GM13976 (cell line): Measurements from ENCODE around the gene NUDT3.

ENCODE experiments used
- DNase-seq: peaks from one replicate; pipeline ENCODE4 v3.0.0; 2012; ENCODE audit warnings: low spot score
- in situ Hi-C: fragments of 300-500 bp; cut with MboI; formaldehyde crosslinking; loops from one replicate; pipeline ENCODE4 v1.12.0; 2022; ENCODE audit warnings: low sequenced_read_pairs, mixed read lengths, inconsistent platforms; ENCODE audit not compliant: unreplicated experiment
- TF ChIP-seq, protein P1 (sequence below): IDR thresholded peaks from 2 replicates; pipeline ENCODE4 v1.5.1; 2012; ENCODE audit warnings: borderline replicate concordance, mild to moderate bottlenecking; ENCODE audit not compliant: insufficient read depth; ENCODE audit errors: extremely low read depth, missing control alignments, control extremely low read depth

The NUDT3 gene

GRCh38 chr6:34239500-34239825, 153.0 kb downstream of the NUDT3 start:
- TF ChIP-seq, protein P1, sequence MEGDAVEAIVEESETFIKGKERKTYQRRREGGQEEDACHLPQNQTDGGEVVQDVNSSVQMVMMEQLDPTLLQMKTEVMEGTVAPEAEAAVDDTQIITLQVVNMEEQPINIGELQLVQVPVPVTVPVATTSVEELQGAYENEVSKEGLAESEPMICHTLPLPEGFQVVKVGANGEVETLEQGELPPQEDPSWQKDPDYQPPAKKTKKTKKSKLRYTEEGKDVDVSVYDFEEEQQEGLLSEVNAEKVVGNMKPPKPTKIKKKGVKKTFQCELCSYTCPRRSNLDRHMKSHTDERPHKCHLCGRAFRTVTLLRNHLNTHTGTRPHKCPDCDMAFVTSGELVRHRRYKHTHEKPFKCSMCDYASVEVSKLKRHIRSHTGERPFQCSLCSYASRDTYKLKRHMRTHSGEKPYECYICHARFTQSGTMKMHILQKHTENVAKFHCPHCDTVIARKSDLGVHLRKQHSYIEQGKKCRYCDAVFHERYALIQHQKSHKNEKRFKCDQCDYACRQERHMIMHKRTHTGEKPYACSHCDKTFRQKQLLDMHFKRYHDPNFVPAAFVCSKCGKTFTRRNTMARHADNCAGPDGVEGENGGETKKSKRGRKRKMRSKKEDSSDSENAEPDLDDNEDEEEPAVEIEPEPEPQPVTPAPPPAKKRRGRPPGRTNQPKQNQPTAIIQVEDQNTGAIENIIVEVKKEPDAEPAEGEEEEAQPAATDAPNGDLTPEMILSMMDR, result no peak
- DNase-seq, result no peak
- in situ Hi-C loops, result no loop called here

DNA sequence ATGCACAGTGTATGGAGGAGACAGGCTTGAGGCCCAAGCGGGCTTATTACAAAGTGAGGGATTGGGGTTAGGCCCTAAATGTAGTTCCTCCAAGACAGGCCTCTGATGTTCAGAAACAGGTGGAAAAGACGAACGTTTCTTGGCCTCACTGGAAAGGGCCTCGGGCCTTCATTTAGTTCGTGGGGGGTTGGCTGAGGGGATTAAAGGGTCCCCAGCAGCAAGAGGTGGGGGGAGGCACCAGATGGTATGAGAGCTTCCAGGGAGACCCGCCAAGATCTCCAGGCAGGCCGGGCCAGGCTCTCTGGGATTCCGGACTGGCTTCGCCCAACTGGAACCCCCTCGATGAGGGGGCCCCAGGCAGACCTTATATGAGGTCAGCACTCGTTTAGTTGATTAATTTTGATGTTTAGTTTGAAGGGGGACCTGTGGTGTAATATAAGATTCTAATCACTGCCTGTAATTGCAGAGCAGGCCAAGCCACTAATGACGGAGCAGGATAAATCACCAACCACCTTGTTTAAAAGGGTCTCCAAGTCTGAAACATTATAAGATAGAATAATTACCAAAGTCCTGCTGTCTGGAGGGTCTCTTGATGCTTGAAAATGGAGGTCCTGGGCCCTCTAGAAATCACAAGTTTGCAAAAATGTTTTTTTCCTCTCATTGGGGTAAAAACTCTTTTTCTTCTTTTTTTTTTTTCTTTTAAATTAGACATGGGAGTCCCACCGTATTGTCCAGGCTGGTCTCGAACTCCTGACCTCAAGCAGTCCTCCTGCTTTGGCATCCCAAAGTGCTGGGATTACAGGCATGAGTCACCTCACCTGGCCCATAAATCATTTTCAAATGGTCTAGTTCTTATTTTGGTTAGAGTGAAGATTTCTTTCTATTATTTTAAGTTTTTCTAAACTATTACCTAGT, 153.6 kb downstream of the NUDT3 start:
- in situ Hi-C loops, result no loop called here
- TF ChIP-seq, protein P1, result no peak
- no peak for DNase-seq

DNA sequence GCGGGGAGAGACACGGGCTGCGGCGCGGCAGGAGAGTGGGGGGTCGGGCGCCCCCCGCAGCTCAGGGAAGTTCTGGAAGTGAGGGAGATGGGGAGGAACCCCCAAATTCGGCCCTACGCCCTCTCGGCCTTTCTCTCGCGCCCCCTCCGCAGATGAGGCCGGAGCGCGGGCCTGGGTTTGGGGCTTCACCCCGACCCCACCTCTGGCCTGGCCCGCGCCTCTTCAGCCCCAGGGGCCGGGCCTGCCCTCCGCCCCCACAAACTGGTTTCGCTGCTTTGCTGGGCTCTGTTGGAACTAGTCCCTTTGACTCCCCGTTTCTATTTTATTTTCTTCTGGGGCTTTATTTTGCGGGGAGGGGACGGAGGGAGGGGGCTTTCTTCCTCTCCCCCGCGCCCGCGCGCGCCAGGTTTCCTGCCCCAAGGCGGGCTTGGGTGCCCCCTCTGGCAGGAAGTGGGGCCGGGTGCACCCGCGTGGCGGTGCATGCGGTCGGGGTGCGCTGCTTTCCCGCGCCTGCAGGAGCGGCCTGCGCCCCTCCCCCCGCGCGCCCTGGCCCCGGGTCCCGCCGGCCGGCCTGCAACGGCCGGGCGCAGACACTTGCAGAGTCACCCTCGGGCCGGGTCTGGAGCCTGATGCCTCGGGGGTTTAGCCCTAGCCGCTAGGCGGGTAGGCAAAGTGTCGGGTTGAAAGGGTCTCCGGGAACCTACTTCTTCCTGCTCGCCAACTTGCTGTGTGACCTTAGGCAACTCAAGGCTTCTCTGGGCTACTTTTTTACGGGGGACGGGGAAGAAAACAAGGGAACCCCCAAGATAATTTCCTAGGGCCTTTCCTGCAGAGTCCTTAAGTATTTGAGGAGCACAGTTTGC, 154.5 kb downstream of the NUDT3 start:
- DNase-seq, result peak; percentile 69
- in situ Hi-C loops, result no loop called here
- TF ChIP-seq, protein P1, result peak; percentile 31

DNA sequence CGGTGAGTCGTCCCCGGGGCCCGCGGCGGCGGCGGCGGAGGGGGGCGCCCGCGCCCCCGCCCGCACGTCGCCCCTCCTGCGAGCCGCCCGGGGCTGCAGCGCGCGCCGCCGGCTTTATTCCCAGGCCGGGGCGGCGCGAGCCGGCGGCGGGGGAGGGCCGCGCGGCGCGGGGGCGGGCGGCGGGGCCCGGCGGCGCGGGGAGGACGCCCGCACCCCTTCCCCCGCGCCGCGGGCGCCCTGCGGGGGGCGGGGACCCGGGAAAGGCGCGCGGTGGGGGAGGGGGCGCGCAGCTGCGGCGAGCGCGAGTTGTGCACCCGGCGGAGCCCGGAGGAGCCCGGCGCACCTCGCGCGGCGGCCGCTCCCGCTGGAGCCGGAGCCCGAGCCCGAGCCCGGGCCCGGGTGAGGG, 155.2 kb downstream of the NUDT3 start:
- TF ChIP-seq, protein P1, result no peak
- peak; percentile 58 for DNase-seq
- in situ Hi-C loops, result no loop called here

GRCh38 chr6:34236443-34237315, 155.8 kb downstream of the NUDT3 start, which contains the start of gene HMGA1:
Gene HMGA1 (plus strand): TSS chr6:34236873. CDS start chr6:34240781, 3,908 bp downstream.
- in situ Hi-C loops, result no loop called here
- DNase-seq, result peak; percentile 96
- TF ChIP-seq, protein P1, result no peak

GRCh38 chr6:34236131-34236442, 156.4 kb downstream of the NUDT3 start:
- in situ Hi-C loops, result no loop called here
- peak; percentile 57 for DNase-seq
- TF ChIP-seq, protein P1, result no peak
